Epidermal melanocyte (primary cell): ENCODE data around the gene CEP57L1.

Experiments
- DNase-seq: peaks from one replicate; pipeline ENCODE4 v3.0.0; 2011; ENCODE audit warnings: low spot score; ENCODE audit not compliant: insufficient read length

Gene CEP57L1

GRCh38 chr6:109095036-109095834 lies at the start of gene CEP57L1:
Gene CEP57L1, plus strand, starts transcription at chr6:109095507. Its CDS starts 49,715 bp downstream, at chr6:109145222.
- peak; percentile 71 for DNase-seq

DNA sequence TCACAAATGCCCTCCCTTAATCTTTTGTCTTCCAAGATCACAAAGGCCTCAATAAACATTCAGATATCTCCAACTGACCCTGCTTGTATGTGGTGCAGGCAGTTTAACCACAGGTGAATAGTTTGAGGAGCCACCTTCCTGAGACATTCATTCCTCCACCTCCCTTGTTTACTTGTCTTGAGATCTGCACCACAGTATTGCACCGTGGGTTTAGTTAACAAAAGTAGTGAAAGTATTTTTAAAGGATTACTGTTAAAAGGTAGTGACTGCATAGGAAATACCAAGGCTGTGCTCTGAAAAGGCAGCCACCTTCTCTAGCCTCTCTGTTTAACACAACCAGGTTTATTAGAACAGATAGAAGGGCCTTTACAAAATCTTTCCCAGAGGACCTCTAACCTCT lies 47.1 kb upstream of the CEP57L1 start:
- no peak for DNase-seq

GRCh38 chr6:109048670-109049415 lies 46.5 kb upstream of the CEP57L1 start:
- DNase-seq, result no peak

DNA sequence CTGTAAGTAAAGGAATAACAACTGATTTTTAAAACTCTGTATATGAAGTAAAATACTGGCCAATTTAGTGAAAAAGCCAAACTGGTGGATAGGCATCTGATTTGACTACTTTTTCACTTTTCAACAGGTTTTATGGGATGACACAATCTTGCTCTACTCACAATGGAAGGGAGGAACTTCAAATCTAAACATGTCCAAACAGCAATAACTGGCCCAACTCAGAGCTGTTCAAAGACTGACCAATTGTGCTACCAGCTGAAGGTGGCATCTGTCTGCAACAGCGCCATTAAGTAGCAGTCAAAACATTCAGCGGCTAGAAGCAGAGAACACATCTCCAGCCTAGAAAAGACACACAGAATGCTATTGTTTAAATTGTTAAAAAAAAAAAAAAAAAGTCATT lies 45.3 kb upstream of the CEP57L1 start:
- DNase-seq, result no peak

DNA sequence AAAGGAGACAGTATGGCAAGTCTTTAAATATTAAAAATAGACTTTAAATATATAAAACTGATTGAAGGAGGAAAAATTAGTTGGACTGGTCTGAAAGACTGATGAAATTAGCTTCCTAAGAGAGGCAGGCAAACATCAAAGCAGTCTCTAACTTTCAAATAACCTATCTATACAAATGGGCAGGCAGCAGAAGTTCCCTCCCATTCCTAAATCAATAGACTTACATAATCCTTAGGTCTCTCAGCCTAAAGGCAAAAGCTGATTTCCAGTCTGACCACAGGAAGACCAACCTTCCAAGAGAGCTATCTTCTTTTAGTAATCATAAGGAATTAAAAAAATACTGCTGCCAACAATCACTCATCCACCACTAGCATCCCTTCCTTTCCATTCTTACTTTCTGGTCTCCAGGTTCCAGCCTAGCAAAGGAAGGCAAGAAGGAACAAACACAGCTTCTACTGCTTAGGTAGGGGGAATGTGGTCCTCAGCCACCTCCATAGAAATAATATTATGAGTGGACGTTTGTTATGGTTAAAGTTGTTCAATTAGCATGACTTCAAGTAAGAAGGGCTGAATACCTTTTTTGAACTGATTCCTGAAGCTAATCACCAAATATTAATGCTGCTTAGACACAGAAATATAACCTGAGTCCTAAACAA lies 44.7 kb upstream of the CEP57L1 start:
- no peak for DNase-seq

- DNase-seq, result no peak
Observed at GRCh38 chr6:109051301-109052017, 43.8 kb upstream of the CEP57L1 start.

DNA sequence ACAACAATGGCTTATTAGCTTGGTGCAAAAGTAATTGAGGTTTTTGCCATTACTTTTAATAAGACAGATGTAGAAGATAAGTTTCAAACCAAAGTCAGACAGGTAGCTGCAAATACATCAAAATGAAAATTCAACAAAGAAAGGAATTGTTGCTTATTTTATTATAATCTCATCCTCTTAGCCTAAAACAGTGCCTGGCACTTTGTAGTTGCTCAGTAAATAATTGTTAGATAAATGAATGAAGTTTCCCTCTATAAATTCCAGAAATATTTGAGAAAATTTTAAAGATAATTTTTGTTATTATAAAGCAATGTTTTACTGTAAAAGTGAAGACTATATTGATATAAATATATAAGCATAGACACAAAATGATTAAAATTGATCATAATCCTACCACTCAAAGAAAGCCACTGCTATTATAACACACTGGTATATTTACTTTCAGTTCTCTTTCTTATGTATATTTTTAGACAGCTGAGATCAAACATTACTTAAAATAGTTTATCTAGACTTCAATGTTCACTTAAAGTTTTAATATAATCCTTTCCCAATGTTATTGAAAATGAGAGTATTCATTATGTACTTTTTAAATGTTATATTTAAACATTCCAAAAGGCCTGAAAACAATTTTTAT lies 43.2 kb upstream of the CEP57L1 start:
- no peak for DNase-seq

DNA sequence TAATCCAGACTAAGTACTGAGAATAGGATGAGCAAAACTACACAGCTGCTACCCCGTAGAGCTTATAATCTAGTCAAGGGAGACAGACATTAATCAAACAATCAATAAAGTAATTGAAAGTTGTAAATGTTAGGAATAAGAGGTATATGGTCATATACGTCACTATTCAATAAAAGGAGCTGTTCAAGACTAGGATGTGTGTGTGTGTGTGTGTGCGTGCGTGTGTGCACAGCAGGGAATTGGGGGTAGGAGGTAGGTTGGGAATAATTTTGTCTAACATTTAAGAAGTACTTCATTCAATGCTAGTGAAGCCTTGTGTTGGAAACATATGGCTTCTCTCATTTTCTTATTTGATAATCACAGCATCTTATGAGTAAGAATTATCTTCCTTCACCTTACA lies 42.5 kb upstream of the CEP57L1 start:
- no peak for DNase-seq

GRCh38 chr6:109053336-109053735 lies 42.0 kb upstream of the CEP57L1 start:
- no peak for DNase-seq

- DNase-seq, result no peak
Observed at GRCh38 chr6:109055771-109056235, 39.5 kb upstream of the CEP57L1 start.

DNA sequence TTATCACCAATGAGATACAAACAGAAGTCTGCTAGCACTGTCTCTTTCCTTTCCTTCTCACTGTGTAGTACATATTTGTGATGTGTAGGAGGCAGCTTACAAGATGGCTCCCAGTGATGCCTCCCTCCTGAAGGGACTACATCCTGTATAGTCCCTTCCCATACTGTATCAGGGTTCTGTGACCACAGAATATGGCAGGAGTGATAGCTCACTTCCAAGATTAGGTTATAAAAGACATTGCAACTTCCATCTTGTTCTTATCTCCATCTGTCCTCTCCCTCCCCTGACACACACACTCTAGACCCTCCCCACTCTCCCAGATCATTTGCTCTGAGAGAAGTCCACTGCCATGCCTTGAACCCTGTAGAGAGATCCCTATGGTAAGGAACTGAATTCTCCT lies 38.6 kb upstream of the CEP57L1 start:
- no peak for DNase-seq

DNA sequence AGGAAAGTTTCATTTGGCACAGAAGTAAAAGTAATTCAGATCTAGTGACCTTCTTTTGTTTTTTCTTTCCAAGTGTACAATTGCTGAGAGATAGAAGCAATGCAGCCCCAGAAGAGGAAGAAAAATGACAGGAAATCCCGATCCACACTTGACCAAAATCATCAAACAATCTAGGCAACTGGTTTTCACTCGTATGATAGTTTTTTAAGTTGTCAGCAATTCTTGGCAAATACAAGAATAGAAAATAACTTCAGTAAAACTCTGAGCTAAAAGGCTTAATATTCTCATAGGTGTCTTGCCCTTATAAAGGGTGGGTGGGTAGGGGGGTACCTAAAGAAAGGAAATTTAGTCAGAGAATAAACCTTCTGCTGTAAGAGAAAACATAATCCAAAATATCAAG lies 36.7 kb upstream of the CEP57L1 start:
- DNase-seq, result no peak

DNA sequence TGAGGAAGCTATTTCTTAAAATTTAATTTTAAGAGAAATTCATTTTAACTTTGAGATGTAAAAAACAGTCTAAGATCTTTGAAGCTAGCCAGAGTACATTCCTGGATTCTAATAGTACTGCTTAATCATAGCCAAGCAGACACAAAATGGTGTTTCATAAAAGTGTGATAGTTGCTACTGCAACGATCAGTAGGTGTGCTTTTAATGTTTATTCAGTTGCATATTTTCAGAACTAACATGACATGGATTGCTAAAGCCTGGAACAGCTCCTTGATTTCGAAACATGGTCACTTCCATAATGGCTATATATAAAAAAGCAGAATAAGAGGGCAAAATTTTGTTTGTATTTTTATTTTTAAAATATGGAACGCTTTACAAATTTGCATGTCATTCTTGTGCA lies 36.2 kb upstream of the CEP57L1 start:
- DNase-seq, result no peak

DNA sequence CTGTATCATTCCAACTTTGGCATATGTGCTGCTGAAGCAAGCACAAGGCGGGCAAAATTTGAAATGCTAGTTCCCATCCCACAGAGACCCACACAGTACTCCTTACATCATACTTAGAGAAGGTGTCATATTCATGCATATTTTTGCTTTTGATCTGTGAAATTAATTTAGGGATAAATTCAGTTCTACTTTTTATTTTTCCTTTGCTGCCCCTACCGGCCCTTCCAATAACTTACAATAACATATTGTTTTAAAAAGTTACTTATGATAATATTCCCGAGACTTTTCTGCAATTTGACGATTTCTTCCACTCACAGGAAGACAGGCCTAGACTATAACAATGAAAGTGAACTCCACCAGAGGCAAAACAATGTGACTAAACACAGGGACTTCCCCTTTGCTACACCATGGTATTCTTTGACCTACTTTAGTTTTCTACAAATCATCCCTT lies 35.7 kb upstream of the CEP57L1 start:
- no peak for DNase-seq

DNA sequence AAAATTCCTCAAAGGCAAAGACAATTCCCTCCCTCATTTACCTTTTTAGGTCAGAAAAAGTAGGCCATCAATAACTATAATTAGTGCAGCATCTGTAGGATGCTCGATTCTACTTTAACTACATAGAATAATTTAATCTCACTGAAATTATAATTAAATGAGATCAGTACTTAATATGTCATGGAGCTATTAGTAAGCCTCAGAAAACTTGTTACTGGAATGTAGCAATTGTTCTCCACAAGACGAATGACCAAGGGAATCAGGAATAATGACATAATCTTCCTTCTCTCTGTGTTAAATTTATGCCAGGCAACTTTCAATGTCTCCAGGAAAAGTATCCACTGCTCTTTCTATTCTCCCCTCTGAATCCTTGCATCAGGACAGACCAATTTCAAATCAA lies 34.7 kb upstream of the CEP57L1 start:
- DNase-seq, result no peak

GRCh38 chr6:109062216-109062615 lies 33.1 kb upstream of the CEP57L1 start:
- DNase-seq, result no peak

DNA sequence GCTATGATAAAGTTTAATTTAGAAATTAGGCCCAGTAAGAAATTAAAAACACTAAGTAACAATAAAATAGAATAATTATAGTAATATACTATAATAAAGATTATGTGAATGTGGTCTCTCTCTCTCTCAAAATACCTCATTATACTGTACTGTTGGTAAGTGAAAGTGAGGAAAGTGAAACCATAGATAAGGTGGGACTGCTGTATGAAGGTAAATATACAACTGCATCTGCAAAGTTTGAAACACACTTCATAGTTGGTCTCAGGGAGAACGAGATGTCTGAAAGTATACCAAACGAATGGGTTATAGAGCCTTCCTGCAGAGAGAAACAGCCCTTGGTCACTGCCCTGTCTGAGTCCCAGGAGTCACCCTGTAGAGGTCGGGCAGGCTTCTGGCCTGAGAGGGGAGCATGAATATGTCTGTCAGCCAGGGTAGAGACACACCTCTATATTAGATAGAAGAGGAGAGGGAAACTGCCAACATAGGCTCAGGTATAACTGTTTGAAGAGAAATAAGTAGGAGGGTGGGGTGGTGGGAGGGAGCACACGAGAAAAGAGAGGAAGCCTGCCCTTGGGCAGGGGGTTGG lies 32.4 kb upstream of the CEP57L1 start:
- no peak for DNase-seq

- DNase-seq, result no peak
Observed at GRCh38 chr6:109069746-109070145, 25.6 kb upstream of the CEP57L1 start.

DNA sequence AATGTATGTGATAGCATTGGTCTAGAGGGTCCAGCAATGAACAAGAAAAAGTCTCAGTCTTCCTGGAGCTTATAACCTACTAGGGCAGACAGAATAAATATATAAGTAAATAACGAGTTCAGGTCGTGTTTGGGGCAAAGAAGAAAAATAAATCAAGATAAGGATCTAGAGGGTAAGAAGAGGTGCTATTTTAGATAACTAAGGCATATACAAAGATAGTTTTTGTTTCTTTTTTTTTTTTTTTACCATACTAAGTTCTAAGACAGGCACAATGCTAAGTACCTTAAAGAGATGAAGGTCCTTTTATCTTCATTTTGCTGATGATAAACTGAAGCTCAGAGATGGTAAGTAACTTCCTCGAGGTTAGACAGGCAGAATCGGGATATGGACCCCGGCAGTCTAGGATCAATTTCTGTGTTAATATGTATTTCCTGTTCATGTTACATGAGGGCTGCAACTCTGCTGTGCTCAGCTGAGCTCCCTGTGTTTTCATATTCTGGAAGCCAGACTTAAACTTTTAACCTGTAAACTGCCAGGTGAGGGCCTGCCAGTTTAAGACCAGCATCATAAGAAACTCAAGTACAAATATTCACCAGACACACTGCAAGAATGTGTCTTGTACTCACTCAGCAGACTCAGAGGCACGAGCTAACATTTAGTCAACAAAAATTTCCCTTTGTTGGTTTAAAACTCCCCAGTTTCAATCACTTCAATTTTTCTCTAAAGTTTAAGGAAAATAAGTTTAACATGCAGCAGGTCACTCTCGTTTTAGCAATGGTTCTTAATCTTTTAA lies 24.0 kb upstream of the CEP57L1 start:
- no peak for DNase-seq
